Keratinocyte (primary cell): ENCODE results near the gene PRAME.

Source experiments
- CTCF ChIP-seq, 3 experiments: IDR thresholded peaks in 1 of 3; conservative IDR thresholded peaks in 1 of 3; optimal IDR thresholded peaks in 1 of 3; 2 replicates in 2 of 3; 3 replicates in 1 of 3; pipeline versions ENCODE3 to v1.5.1; 2011; ENCODE audit warnings: low read length in 3 of 3, mild to moderate bottlenecking in 3 of 3, moderate library complexity in 2 of 3, control low read depth in 1 of 3, inconsistent platforms in 1 of 3; ENCODE audit not compliant: insufficient read depth in 2 of 3; ENCODE audit errors: extremely low read depth in 1 of 3
- EZH2 ChIP-seq: IDR thresholded peaks from one replicate; pipeline ENCODE4 v1.6.1; 2012; ENCODE audit warnings: inconsistent platforms, mild to moderate bottlenecking, low read length, moderate library complexity

- TF ChIP-seq CTCF (optimal IDR thresholded peaks at IDR 0.05 in 1 of 3, IDR thresholded peaks at IDR 0.05 in 1 of 3, conservative IDR thresholded peaks at IDR 0.05 in 1 of 3; ENCODE audit: extremely low read depth in 1 of 3, insufficient read depth in 2 of 3, low read length in 3 of 3) (no peak), EZH2 (no peak)
These were observed 24.3 kb downstream of the PRAME start for GRCh38 chr22:22534604-22535415.
